GM12878 (cell line): ENCODE measurements around the gene MAPKAPK3.

ENCODE experiments used
- BMI1 ChIP-seq: fragments of 450-650 bp; IDR thresholded peaks from 2 replicates; pipeline ENCODE4 v1.6.1; 2016; ENCODE audit warnings: mild to moderate bottlenecking, moderate library complexity, borderline replicate concordance
- CREB1 ChIP-seq: IDR thresholded peaks from 2 replicates; pipeline ENCODE4 v1.6.1; 2012; ENCODE audit warnings: low read depth, mild to moderate bottlenecking, inconsistent platforms
- EP300 ChIP-seq, 2 experiments: fragments of 150-350 bp in 1 of 2; IDR thresholded peaks; 2 replicates each; pipeline ENCODE4 v1.6.1; 2011 to 2012; ENCODE audit warnings: low read depth in 2 of 2, low read length in 2 of 2, borderline replicate concordance in 1 of 2, improper control_type of control experiment in 1 of 2, inconsistent platforms in 1 of 2; ENCODE audit not compliant: control insufficient read depth in 1 of 2
- GABPA ChIP-seq: IDR thresholded peaks from 2 replicates; pipeline ENCODE4 v1.6.1; 2014; ENCODE audit warnings: antibody characterized with exemption, low read depth, mild to moderate bottlenecking, inconsistent platforms
- JUNB ChIP-seq: IDR thresholded peaks from 2 replicates; pipeline ENCODE4 v1.6.1; 2016; ENCODE audit warnings: antibody characterized with exemption, mild to moderate bottlenecking
- POLR2A ChIP-seq: IDR thresholded peaks from 2 replicates; pipeline ENCODE4 v1.6.1; 2011; ENCODE audit warnings: low read depth, mild to moderate bottlenecking, low read length
- RBBP5 ChIP-seq: fragments of 200-600 bp; sonication (generic); conservative IDR thresholded peaks from 2 replicates; pipeline ENCODE4 v1.6.1; 2016
- TF ChIP-seq, protein P1 (sequence below), 3 experiments: IDR thresholded peaks in 2 of 3; conservative IDR thresholded peaks in 1 of 3; 2 replicates each; pipeline ENCODE4 v1.5.1; 2011; ENCODE audit warnings: low read depth in 3 of 3, low read length in 3 of 3, mild to moderate bottlenecking in 3 of 3, control low read depth in 2 of 3, moderate library complexity in 2 of 3, inconsistent platforms in 1 of 3, mixed read lengths in 1 of 3; ENCODE audit not compliant: control insufficient read depth in 2 of 3, insufficient read depth in 1 of 3; ENCODE audit errors: extremely low read depth in 1 of 3

- TF ChIP-seq BMI1 (no peak), POLR2A (no peak), EP300 (IDR thresholded peaks at IDR 0.05; ENCODE audit: borderline replicate concordance in 1 of 2, control insufficient read depth in 1 of 2, low read depth in 2 of 2, low read length in 2 of 2) (no peak), CREB1 (no peak), GABPA (no peak), RBBP5 (no peak), JUNB (no peak)
- TF ChIP-seq, protein P1, sequence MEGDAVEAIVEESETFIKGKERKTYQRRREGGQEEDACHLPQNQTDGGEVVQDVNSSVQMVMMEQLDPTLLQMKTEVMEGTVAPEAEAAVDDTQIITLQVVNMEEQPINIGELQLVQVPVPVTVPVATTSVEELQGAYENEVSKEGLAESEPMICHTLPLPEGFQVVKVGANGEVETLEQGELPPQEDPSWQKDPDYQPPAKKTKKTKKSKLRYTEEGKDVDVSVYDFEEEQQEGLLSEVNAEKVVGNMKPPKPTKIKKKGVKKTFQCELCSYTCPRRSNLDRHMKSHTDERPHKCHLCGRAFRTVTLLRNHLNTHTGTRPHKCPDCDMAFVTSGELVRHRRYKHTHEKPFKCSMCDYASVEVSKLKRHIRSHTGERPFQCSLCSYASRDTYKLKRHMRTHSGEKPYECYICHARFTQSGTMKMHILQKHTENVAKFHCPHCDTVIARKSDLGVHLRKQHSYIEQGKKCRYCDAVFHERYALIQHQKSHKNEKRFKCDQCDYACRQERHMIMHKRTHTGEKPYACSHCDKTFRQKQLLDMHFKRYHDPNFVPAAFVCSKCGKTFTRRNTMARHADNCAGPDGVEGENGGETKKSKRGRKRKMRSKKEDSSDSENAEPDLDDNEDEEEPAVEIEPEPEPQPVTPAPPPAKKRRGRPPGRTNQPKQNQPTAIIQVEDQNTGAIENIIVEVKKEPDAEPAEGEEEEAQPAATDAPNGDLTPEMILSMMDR (IDR thresholded peaks at IDR 0.05 in 2 of 3, conservative IDR thresholded peaks at IDR 0.05 in 1 of 3; ENCODE audit: control insufficient read depth in 2 of 3, extremely low read depth in 1 of 3, insufficient read depth in 1 of 3, low read depth in 3 of 3, low read length in 3 of 3) = no peak
Measured at GRCh38 chr3:50687916-50688315, 71.0 kb downstream of the MAPKAPK3 start.
